ENCODE measurements around the gene INSC. TPM values are rescaled to one million over a fixed set of nuclear protein-coding genes. Genes with fewer than 3 reads are reported as not detected.

The INSC gene
- total RNA-seq, 1 donor from 2014 or later: not detected

GRCh38 chr11:15190611-15191010, 75.9 kb downstream of the INSC start:
- Mint-ChIP-seq H3K36me3 (ENCODE audit: low read depth) (no peaks in the 10 kb centered on the region), H3K4me1 (no peaks in the 10 kb centered on the region), H3K9me3 (no peaks in the 10 kb centered on the region), H3K27me3 (peaks cover 10% of the 10 kb centered on the region), H3K4me3 (no peak overlapping the region), H3K27ac (no peak overlapping the region)
- intact Hi-C loops (cut with micrococcal nuclease): no loop called here
- DNase-seq: no peak

GRCh38 chr11:15192005-15192556, 77.4 kb downstream of the INSC start:
- Mint-ChIP-seq H3K27ac (no peak overlapping the region), H3K4me1 (no peaks in the 10 kb centered on the region), H3K4me3 (no peak overlapping the region), H3K36me3 (ENCODE audit: low read depth) (no peaks in the 10 kb centered on the region), H3K9me3 (no peaks in the 10 kb centered on the region), H3K27me3 (peaks cover 6% of the 10 kb centered on the region)
- intact Hi-C loops (cut with micrococcal nuclease): no loop called here
- DNase-seq: no peak

GRCh38 chr11:15194671-15195415, 80.1 kb downstream of the INSC start:
- Mint-ChIP-seq H3K4me3 (no peak overlapping the region), H3K36me3 (ENCODE audit: low read depth) (no peaks in the 10 kb centered on the region), H3K27ac (no peak overlapping the region), H3K4me1 (no peaks in the 10 kb centered on the region), H3K9me3 (no peaks in the 10 kb centered on the region), H3K27me3 (peaks cover 6% of the 10 kb centered on the region)
- no peak for DNase-seq
- intact Hi-C loops (cut with micrococcal nuclease): no loop called here

GRCh38 chr11:15195454-15196200, 80.9 kb downstream of the INSC start:
- no peaks in the 10 kb centered on the region for H3K9me3 Mint-ChIP-seq
- H3K27me3 Mint-ChIP-seq: peaks cover 6% of the 10 kb centered on the region
- no peak for DNase-seq
- H3K36me3 Mint-ChIP-seq (ENCODE audit: low read depth): no peaks in the 10 kb centered on the region
- no peak overlapping the region for H3K4me3 Mint-ChIP-seq
- H3K4me1 Mint-ChIP-seq: no peaks in the 10 kb centered on the region
- intact Hi-C loops (cut with micrococcal nuclease): no loop called here
- H3K27ac Mint-ChIP-seq: no peak overlapping the region

- no peak for DNase-seq
- Mint-ChIP-seq H3K4me3 (no peak overlapping the region), H3K36me3 (ENCODE audit: low read depth) (no peaks in the 10 kb centered on the region), H3K9me3 (no peaks in the 10 kb centered on the region), H3K27ac (no peak overlapping the region), H3K27me3 (peaks cover 6% of the 10 kb centered on the region), H3K4me1 (no peaks in the 10 kb centered on the region)
- intact Hi-C loops (cut with micrococcal nuclease): no loop called here
Measured at GRCh38 chr11:15196704-15197103, 82.0 kb downstream of the INSC start.

- Mint-ChIP-seq H3K9me3 (no peaks in the 10 kb centered on the region), H3K27me3 (peaks cover 4% of the 10 kb centered on the region), H3K36me3 (ENCODE audit: low read depth) (no peaks in the 10 kb centered on the region), H3K4me1 (no peaks in the 10 kb centered on the region), H3K4me3 (no peak overlapping the region), H3K27ac (no peak overlapping the region)
- DNase-seq: no peak
- intact Hi-C loops (cut with micrococcal nuclease): no loop called here
Measured at GRCh38 chr11:15197696-15198095, 83.0 kb downstream of the INSC start.

- Mint-ChIP-seq H3K4me1 (no peaks in the 10 kb centered on the region), H3K27ac (no peak overlapping the region), H3K27me3 (peaks cover 4% of the 10 kb centered on the region), H3K4me3 (no peak overlapping the region), H3K9me3 (no peaks in the 10 kb centered on the region), H3K36me3 (ENCODE audit: low read depth) (no peaks in the 10 kb centered on the region)
- no peak for DNase-seq
- intact Hi-C loops (cut with micrococcal nuclease): no loop called here
Measured at GRCh38 chr11:15198284-15198683, 83.6 kb downstream of the INSC start.

- no peak for DNase-seq
- intact Hi-C loops (cut with micrococcal nuclease): no loop called here
- no peak overlapping the region for H3K27ac Mint-ChIP-seq
- no peak overlapping the region for H3K4me3 Mint-ChIP-seq
- no peaks in the 10 kb centered on the region for H3K4me1 Mint-ChIP-seq
- H3K27me3 Mint-ChIP-seq: peaks cover 4% of the 10 kb centered on the region
- no peaks in the 10 kb centered on the region for H3K36me3 Mint-ChIP-seq (ENCODE audit: low read depth)
- no peaks in the 10 kb centered on the region for H3K9me3 Mint-ChIP-seq
Measured at GRCh38 chr11:15199693-15200092, 85.0 kb downstream of the INSC start.

GRCh38 chr11:15200696-15201095, 86.0 kb downstream of the INSC start:
- DNase-seq: no peak
- intact Hi-C loops (cut with micrococcal nuclease): no loop called here
- no peak overlapping the region for H3K4me3 Mint-ChIP-seq
- H3K36me3 Mint-ChIP-seq (ENCODE audit: low read depth): no peaks in the 10 kb centered on the region
- no peak overlapping the region for H3K27ac Mint-ChIP-seq
- peaks cover 6% of the 10 kb centered on the region for H3K27me3 Mint-ChIP-seq
- no peaks in the 10 kb centered on the region for H3K4me1 Mint-ChIP-seq
- no peaks in the 10 kb centered on the region for H3K9me3 Mint-ChIP-seq

GRCh38 chr11:15201586-15201985, 86.9 kb downstream of the INSC start:
- Mint-ChIP-seq H3K27ac (no peak overlapping the region), H3K27me3 (peaks cover 5% of the 10 kb centered on the region), H3K4me3 (no peak overlapping the region), H3K4me1 (no peaks in the 10 kb centered on the region), H3K36me3 (ENCODE audit: low read depth) (no peaks in the 10 kb centered on the region), H3K9me3 (no peaks in the 10 kb centered on the region)
- DNase-seq: no peak
- intact Hi-C loops (cut with micrococcal nuclease): no loop called here

GRCh38 chr11:15202626-15203025, 87.9 kb downstream of the INSC start:
- intact Hi-C loops (cut with micrococcal nuclease): no loop called here
- Mint-ChIP-seq H3K9me3 (no peaks in the 10 kb centered on the region), H3K4me1 (no peaks in the 10 kb centered on the region), H3K36me3 (ENCODE audit: low read depth) (no peaks in the 10 kb centered on the region), H3K27me3 (peaks cover 5% of the 10 kb centered on the region), H3K4me3 (no peak overlapping the region), H3K27ac (no peak overlapping the region)
- DNase-seq: no peak

- Mint-ChIP-seq H3K27me3 (peaks cover 5% of the 10 kb centered on the region), H3K27ac (no peak overlapping the region), H3K4me3 (no peak overlapping the region), H3K4me1 (no peaks in the 10 kb centered on the region), H3K9me3 (no peaks in the 10 kb centered on the region), H3K36me3 (ENCODE audit: low read depth) (no peaks in the 10 kb centered on the region)
- DNase-seq: no peak
- intact Hi-C loops (cut with micrococcal nuclease): loop anchor here (5.0 kb wide), 2 partner anchors 232 to 412 kb away; partner anchors contain the start of gene CALCA
Measured at GRCh38 chr11:15204711-15205110, 90.0 kb downstream of the INSC start.

GRCh38 chr11:15206791-15207190, 92.1 kb downstream of the INSC start:
- Mint-ChIP-seq H3K4me3 (no peak overlapping the region), H3K4me1 (no peaks in the 10 kb centered on the region), H3K9me3 (no peaks in the 10 kb centered on the region), H3K27me3 (peaks cover 11% of the 10 kb centered on the region), H3K36me3 (ENCODE audit: low read depth) (no peaks in the 10 kb centered on the region), H3K27ac (no peak overlapping the region)
- DNase-seq: no peak
- intact Hi-C loops (cut with micrococcal nuclease): loop anchor here (5.0 kb wide), 2 partner anchors 234 to 414 kb away; partner anchors contain the start of gene CALCA
